Measurements from ENCODE around the gene ATG5.

ATG5 gene

DNA sequence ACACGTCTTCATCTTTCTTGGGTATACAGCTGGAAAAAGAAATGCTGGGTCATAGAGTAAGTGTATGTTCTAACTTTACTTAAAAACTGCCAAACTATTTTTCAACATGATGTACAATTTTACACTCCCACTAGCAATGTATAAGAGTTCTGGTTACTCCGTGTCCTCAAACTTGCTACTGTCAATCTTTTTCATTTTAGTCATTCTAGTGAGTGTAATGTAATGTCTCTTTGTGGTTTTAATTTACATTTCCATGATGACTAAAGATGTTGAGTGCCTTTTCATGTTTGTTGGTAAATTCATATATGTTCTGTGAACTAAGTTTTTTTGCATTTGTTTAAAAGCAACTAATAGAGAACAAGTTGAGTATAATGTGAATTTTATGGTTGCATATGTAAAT, 43.9 kb downstream of the ATG5 start:
- peaks cover 31% of the 10 kb centered on the region for H3K4me1 ChIP-seq (ENCODE audit: insufficient read depth, low read length, poor library complexity, severe bottlenecking)
- H3K27me3 ChIP-seq (ENCODE audit: insufficient read depth, low read length, poor library complexity, severe bottlenecking), result no peaks in the 10 kb centered on the region
- H3K9me3 ChIP-seq (ENCODE audit: insufficient read depth, low read depth, low read length), result no peaks in the 10 kb centered on the region
- H3K4me3 ChIP-seq (ENCODE audit: low read length, poor library complexity, severe bottlenecking), result no peak overlapping the region
- peaks cover 62% of the 10 kb centered on the region for H3K79me2 ChIP-seq (ENCODE audit: insufficient read depth, low read length)
- H4K20me1 ChIP-seq (ENCODE audit: insufficient read depth, low read length, poor library complexity, severe bottlenecking), result no peaks in the 10 kb centered on the region
- no peaks in the 10 kb centered on the region for H3K9me2 ChIP-seq (replicated peaks; ENCODE audit: low read depth, low read length)
- TF ChIP-seq EZH2phosphoT487 (IDR thresholded peaks at IDR 0.05; ENCODE audit: borderline replicate concordance), result no peak
- TF ChIP-seq, protein P1, sequence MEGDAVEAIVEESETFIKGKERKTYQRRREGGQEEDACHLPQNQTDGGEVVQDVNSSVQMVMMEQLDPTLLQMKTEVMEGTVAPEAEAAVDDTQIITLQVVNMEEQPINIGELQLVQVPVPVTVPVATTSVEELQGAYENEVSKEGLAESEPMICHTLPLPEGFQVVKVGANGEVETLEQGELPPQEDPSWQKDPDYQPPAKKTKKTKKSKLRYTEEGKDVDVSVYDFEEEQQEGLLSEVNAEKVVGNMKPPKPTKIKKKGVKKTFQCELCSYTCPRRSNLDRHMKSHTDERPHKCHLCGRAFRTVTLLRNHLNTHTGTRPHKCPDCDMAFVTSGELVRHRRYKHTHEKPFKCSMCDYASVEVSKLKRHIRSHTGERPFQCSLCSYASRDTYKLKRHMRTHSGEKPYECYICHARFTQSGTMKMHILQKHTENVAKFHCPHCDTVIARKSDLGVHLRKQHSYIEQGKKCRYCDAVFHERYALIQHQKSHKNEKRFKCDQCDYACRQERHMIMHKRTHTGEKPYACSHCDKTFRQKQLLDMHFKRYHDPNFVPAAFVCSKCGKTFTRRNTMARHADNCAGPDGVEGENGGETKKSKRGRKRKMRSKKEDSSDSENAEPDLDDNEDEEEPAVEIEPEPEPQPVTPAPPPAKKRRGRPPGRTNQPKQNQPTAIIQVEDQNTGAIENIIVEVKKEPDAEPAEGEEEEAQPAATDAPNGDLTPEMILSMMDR (conservative IDR thresholded peaks at IDR 0.05; ENCODE audit: low read length), result no peak
- H3K36me3 ChIP-seq (ENCODE audit: insufficient read depth, low read length), result peaks cover 14% of the 10 kb centered on the region; the same call in 1 of the 2 replicates
- peak overlapping the region; percentile 29 for H3K4me2 ChIP-seq (ENCODE audit: low read depth, low read length, poor library complexity, severe bottlenecking)
- H3F3A ChIP-seq (ENCODE audit: low read depth), result no peaks in the 10 kb centered on the region
- H3K9ac ChIP-seq (ENCODE audit: low read depth, low read length, poor library complexity, severe bottlenecking), result no peak overlapping the region
- no peak overlapping the region for H2AFZ ChIP-seq (ENCODE audit: low read length)

DNA sequence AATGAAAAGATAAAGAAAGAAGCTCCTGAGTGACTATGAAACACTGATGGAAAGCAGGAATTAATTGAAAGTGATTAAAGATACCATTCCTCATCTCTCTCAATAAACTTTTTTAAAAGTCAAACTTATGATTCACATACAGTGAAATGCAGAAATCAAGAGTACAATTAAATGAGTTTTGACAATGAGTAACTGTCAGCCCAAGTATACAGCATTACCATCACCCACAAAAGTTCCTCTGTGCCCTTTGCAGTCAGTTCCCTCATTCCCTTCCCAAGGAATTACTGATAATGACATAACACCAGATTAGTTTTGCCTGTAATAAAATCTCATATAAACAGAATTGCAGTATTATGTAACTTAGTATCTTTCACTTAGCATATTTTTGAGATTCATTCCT, 44.5 kb downstream of the ATG5 start:
- no peak overlapping the region for H2AFZ ChIP-seq (ENCODE audit: low read length)
- no peak for TF ChIP-seq EZH2phosphoT487 (IDR thresholded peaks at IDR 0.05; ENCODE audit: borderline replicate concordance)
- TF ChIP-seq, protein P1 (conservative IDR thresholded peaks at IDR 0.05; ENCODE audit: low read length), result no peak
- no peaks in the 10 kb centered on the region for H3K27me3 ChIP-seq (ENCODE audit: insufficient read depth, low read length, poor library complexity, severe bottlenecking)
- no peak overlapping the region for H3K4me3 ChIP-seq (ENCODE audit: low read length, poor library complexity, severe bottlenecking)
- peaks cover 14% of the 10 kb centered on the region; the same call in 1 of the 2 replicates for H3K36me3 ChIP-seq (ENCODE audit: insufficient read depth, low read length)
- H3K79me2 ChIP-seq (ENCODE audit: insufficient read depth, low read length), result peaks cover 57% of the 10 kb centered on the region
- H3F3A ChIP-seq (ENCODE audit: low read depth), result no peaks in the 10 kb centered on the region
- no peaks in the 10 kb centered on the region for H4K20me1 ChIP-seq (ENCODE audit: insufficient read depth, low read length, poor library complexity, severe bottlenecking)
- H3K4me2 ChIP-seq (ENCODE audit: low read depth, low read length, poor library complexity, severe bottlenecking), result no peak overlapping the region
- H3K4me1 ChIP-seq (ENCODE audit: insufficient read depth, low read length, poor library complexity, severe bottlenecking), result peaks cover 28% of the 10 kb centered on the region
- no peaks in the 10 kb centered on the region for H3K9me3 ChIP-seq (ENCODE audit: insufficient read depth, low read depth, low read length)
- H3K9ac ChIP-seq (ENCODE audit: low read depth, low read length, poor library complexity, severe bottlenecking), result no peak overlapping the region
- no peaks in the 10 kb centered on the region for H3K9me2 ChIP-seq (replicated peaks; ENCODE audit: low read depth, low read length)

DNA sequence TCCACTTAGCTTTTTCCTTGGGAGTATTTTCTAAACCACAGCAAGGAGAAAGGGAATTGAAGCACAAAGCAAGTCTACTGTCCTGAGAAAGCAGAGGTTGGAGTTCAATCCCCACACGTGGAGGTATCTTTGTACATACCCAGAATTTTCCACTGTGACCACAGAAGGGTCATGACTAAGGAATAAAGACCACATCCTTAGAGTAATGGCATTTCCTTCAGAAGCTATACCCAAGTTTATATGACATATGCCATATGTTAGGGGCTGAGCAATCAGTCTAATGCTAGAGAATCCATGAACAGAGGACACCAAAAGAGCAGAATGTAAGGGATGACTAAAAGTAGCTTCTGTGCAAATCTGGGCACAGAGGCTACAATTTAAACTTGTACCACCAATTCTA, 46.4 kb downstream of the ATG5 start:
- Histone ChIP-seq H3K27me3 (ENCODE audit: insufficient read depth, low read length, poor library complexity, severe bottlenecking) (no peaks in the 10 kb centered on the region), H3K36me3 (ENCODE audit: insufficient read depth, low read length) (peaks cover 14% of the 10 kb centered on the region; the same call in 1 of the 2 replicates), H3K9ac (ENCODE audit: low read depth, low read length, poor library complexity, severe bottlenecking) (no peak overlapping the region), H3K9me3 (ENCODE audit: insufficient read depth, low read depth, low read length) (no peaks in the 10 kb centered on the region), H3K4me3 (ENCODE audit: low read length, poor library complexity, severe bottlenecking) (no peak overlapping the region), H3K79me2 (ENCODE audit: insufficient read depth, low read length) (peaks cover 42% of the 10 kb centered on the region), H3K4me1 (ENCODE audit: insufficient read depth, low read length, poor library complexity, severe bottlenecking) (peaks cover 33% of the 10 kb centered on the region), H2AFZ (ENCODE audit: low read length) (no peak overlapping the region), H3K9me2 (replicated peaks; ENCODE audit: low read depth, low read length) (no peaks in the 10 kb centered on the region), H3F3A (ENCODE audit: low read depth) (no peaks in the 10 kb centered on the region), H3K4me2 (ENCODE audit: low read depth, low read length, poor library complexity, severe bottlenecking) (no peak overlapping the region), H4K20me1 (ENCODE audit: insufficient read depth, low read length, poor library complexity, severe bottlenecking) (peaks cover 4% of the 10 kb centered on the region)
- no peak for TF ChIP-seq EZH2phosphoT487 (IDR thresholded peaks at IDR 0.05; ENCODE audit: borderline replicate concordance)

DNA sequence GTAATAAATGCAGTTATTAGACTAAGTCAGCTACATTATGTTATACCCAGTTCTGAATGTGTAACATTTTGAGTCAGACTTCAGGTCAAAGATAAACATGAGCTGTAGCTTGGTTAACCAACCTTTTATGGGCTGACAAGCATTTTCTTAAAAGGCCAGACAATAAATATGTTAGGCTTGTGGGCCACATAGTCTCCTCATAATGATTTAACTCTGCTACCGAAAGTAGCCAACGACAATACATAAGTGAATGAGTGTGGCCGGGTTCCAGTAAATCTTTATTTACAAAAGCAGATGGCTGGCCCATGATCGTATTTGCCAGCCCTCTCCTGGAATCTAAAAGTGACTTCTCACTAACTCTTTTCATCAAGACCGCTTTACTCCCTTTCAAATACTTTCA, 49.9 kb downstream of the ATG5 start:
- Histone ChIP-seq H3K4me1 (ENCODE audit: insufficient read depth, low read length, poor library complexity, severe bottlenecking) (peaks cover 20% of the 10 kb centered on the region), H3K4me2 (ENCODE audit: low read depth, low read length, poor library complexity, severe bottlenecking) (no peak overlapping the region), H2AFZ (ENCODE audit: low read length) (no peak overlapping the region), H3K9me3 (ENCODE audit: insufficient read depth, low read depth, low read length) (no peaks in the 10 kb centered on the region), H3K36me3 (ENCODE audit: insufficient read depth, low read length) (peaks cover 14% of the 10 kb centered on the region; the same call in 1 of the 2 replicates), H3K27me3 (ENCODE audit: insufficient read depth, low read length, poor library complexity, severe bottlenecking) (no peaks in the 10 kb centered on the region), H3K9ac (ENCODE audit: low read depth, low read length, poor library complexity, severe bottlenecking) (no peak overlapping the region), H3K4me3 (ENCODE audit: low read length, poor library complexity, severe bottlenecking) (no peak overlapping the region), H4K20me1 (ENCODE audit: insufficient read depth, low read length, poor library complexity, severe bottlenecking) (peaks cover 13% of the 10 kb centered on the region), H3K79me2 (ENCODE audit: insufficient read depth, low read length) (peaks cover 43% of the 10 kb centered on the region), H3K9me2 (replicated peaks; ENCODE audit: low read depth, low read length) (no peaks in the 10 kb centered on the region), H3F3A (ENCODE audit: low read depth) (no peaks in the 10 kb centered on the region)
- TF ChIP-seq, protein P1 (conservative IDR thresholded peaks at IDR 0.05; ENCODE audit: low read length), result no peak
- no peak for TF ChIP-seq EZH2phosphoT487 (IDR thresholded peaks at IDR 0.05; ENCODE audit: borderline replicate concordance)

Data from Loucy (cell line).